Endometrial microvascular endothelial cells (primary cell): ENCODE measurements around the gene RNF114. TPM values are rescaled to one million over a fixed set of nuclear protein-coding genes. Genes with fewer than 3 reads are reported as not detected.

Source experiments
- in situ Hi-C: cut with HindIII; loops from 2 replicates; pipeline ENCODE4 v1.10.0; 2017; ENCODE audit warnings: low sequenced_read_pairs, low pct_unique_long_range_greater_than_20kb; ENCODE audit errors: inconsistent ontology term
- total RNA-seq: library from RNA; depleted of rRNA; stranded (reverse); fragments of >200 nt; gene quantifications from one replicate; pipeline ENCODE4 v1.2.3, GENCODE V29; 2015; ENCODE audit errors: inconsistent ontology term

RNF114 gene
- total RNA-seq, 1 donor from 2014 or later = 132 TPM

DNA sequence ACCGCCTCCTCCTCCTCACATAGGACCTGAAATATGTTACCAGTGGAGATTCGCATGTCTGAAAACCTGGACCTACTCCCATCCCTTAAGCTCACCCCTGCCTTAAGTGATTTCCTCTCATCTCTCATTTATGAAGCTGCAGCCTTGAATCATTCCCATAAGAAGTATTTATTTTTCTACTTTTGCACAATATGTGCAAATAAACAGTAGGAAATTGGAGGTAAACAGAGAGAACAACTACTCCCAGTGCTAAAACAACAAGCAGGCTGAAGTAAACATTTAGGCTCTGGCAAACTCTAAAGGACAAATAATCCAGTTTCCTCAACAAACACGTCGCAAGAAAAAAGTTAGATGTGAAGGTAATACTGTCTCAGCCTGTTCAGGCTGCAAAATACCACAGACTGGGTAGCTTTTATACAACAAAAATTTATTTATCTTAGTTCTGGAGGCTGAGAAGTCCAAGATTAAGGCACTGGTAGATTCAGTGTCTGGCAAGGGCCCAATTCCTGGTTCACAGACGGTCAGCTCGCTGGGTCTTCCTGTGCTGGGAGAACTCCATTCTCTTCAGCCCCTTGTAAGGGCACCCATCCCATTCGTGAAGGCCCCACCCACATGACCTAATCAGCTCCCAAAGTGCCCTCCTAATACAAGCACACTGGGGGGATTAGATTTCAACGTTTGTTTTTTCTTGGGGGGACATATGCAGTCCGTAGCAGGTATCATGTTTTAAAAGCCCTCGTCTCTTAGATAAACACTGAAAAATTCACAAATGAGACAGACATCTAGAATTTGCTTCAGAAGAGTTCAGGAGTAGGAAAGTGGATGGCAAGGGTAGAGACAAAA is 36.4 kb upstream of the RNF114 start:
- in situ Hi-C loops = no loop called here

DNA sequence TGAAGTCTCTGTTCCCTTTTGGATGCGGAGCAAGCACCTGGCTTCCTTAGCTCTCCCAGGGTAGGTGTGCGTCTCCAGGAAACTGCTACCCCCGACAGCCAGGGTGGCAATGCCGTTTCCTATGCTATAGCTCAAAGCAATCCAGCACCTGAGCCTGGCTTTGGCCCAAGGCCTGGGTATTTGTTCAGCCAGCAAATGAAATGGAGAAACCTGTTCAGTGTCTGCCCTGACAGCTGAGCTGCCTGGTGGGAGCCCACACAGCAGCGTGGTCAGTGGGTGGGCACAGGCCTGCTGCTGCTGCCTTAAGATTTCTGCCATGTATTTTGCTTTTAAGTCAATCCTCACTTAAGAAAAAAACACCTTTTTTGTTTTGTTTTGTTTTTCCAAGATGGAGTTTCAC is 34.6 kb upstream of the RNF114 start:
- in situ Hi-C loops = no loop called here

DNA sequence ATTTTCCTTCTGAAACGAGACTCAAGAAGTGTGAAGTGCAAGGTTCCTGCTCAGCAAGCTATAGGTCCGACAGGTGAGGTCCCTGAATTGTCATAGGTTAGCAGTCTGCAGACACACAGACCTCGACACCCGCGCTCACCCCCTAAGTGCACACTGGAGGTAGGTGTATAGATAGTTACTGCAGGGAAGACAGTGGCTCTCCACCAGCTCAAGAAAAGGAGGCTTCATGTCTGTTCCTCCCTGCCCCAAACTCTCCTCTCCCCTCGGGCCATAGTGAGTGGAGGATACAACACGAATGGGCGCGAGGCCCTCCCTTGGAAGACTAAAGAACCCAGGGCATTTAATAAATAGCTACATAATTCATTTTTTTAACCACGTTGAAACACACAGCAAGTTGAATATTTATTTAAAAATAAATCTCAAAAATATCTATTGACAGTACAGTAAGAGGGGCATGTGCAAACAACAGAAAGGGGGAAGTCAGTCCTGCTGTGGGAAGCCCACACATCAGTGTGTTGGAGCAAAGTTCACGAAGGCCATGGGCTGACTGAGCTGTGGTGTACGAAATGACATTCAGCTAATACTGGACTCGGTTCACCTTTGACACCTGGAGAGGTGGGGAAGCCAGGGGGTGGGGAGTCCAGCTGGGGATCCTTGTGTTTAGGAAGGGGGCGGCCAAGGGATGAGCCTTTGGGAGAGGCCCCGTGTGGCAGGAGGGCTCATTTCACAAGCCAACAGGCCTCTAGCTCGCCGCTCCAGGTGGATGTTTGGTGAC is 31.6 kb upstream of the RNF114 start:
- in situ Hi-C loops = no loop called here

DNA sequence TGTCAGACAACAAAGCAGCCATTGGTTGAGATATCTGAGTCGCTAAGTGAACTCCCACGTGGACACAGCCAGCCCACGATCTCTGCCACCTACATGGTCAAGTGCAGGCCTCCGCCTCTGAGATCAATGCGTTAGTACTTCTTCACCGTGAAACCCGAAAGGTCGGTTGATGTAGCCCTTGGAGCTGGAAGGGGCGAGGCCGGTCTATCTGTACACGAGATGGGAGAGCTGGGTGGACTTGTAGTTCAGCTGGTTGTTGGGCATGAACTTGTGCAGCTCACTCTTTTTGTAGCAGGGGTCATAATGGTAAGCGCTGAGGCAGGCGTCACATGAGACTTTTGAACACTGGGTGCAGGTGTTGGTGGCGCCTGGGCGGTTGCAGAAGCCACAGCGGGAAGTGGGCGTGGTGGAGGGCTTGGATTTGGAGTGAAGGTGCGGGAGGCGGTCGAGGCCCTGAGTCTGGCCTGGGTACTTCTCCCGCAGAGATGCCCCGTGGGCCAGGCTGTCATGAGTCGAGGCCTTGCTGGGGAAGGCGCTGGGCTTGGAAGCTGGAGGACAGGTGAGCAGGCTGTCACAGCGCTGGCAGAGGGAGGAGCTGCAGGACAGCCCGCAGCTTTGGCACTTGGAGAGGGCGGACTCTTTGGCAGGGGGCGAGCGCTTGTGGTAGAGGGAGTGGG is 30.6 kb upstream of the RNF114 start:
- in situ Hi-C loops = no loop called here

DNA sequence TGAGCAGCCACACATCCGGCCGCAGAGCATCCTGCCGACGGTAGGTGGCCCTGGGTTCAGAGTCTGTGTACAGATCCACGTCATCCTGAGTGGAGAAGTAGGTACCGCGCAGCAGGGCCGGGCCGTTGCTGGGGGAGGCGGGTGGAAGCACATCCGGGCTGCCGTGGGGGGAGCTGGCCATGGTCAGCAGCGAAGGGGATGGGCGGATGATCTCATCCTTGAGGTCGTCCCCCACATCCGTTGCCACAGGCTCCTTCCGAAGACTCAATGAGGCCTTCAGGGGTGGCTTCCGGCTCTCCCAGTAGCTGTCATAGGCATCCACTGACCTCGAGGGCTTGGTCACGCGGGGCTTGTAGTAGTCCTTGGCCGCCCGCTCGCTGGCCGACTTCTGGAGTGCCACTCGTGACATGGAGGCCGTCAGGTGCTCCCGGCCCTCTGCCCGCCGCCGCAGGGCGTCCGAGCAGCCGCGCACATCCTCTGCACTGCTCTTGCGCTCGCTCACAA is 30.0 kb upstream of the RNF114 start:
- in situ Hi-C loops = no loop called here

DNA sequence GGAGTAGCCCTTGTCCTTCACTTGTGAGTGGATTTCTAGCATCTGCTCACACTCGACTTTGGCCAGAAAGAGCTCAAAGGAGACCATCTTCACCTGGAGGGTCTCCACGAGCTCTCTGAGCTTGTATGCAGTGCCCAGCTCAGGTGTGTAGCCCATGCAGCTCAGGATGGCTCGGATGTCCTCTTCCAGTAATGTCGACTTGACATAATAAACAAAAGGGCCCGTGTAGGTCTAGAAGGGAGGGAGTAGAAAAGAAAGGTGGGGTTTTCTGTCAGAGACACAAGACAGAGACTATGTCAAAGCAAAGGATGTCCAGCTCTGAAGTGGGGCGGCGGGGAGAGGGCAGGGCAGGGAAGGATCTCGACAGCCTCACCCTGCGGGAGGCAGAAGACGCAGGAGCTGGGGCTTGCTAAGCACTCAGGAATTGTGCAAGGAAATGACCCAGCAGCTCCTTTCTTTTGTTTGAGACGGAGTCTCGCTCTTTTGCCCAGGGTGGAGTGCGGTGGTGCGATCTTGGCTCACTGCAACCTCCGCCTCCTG is 29.5 kb upstream of the RNF114 start:
- in situ Hi-C loops = no loop called here

DNA sequence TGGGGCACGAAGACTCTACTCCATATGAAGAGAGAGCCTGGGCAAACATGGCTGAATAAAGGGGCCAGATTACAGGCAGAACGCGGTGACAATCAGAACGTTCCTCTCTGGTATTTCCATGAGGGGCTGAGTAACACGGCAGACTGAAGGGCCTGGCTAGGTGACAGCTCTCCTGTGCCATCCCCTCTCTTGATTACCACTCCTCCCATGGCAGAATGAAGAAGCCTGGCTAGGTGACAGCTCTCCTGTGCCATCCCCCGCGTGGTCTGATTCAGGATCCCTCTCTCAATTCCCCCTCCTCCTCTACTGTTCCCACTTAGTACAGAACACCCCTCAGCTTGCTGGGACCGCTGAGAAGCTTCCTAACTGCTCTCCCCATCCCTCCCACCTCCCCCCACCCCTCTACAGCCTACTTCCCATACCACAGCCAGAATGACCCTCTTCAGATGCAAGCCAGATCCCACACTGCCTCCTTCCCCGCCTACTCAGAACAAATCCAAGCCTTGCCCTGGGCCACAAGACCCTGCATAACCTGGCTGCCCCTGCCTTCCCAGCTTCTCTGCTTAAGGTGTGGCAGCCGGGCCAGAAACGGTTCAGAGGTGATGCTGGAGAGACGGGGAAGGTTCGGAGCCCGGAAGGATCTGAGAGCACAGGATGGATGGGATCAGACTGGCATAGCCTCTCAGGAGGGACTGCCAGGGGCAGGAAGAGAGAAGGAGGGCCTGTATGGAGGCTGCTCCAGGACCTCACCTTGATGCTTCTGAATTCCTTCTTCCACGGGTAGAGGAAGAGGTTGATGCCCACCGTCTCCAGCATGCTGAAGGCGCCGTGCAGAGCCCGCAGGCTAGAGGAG is 28.6 kb upstream of the RNF114 start:
- in situ Hi-C loops = no loop called here

DNA sequence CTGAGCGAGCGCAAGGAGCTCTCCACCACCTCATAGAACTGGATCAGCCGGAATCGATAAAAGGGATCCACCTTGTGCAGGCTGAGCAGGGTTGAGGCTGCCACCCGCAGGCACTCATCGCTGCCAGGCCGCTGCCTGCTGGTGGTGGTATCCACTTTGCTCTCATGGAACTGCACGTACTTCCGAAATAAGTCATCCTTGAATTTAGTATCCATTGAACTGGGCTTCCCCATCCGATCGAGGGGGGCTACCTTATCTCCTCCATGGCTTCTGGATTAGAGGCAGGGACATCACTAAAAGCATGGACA is 28.0 kb upstream of the RNF114 start:
- in situ Hi-C loops = no loop called here

DNA sequence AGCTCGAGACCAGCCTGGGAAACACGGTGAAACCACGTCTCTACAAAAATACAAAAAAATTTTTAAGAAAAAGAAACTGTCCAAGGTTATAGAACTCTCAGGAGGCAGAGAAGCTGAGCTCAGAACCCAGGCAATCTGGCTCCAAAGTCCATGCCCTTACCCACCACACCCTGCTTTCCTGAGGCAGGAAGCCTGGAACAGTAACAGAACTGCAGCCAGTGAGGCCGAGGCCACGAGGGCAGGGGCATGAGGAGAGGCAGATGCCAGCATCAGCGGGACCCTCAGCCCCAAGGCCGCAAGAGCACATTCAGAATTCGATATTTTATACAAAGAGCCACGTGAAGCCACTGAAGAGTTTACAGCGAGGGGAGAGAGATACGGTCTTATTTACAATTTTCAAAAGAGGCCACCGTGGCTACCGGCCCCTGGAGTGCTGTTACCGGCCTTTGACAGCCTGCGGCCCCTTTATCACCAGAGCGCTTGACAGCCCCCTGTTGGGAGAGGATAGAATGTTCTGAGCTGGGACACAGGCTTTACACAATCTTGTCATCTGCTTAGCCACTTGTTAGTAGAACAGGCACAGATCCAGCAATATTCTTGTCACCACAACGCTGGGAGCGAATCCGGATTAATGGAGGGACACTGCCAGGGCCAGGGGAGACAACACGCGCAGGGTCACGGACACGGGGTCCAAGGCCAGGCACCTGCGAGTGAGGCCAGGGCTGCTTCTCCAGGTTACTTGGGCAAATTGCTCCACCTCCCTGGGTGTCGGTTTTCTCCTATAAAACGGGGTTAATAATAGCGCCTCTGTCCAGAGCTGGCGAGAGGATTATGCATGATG is 26.5 kb upstream of the RNF114 start:
- in situ Hi-C loops = no loop called here

DNA sequence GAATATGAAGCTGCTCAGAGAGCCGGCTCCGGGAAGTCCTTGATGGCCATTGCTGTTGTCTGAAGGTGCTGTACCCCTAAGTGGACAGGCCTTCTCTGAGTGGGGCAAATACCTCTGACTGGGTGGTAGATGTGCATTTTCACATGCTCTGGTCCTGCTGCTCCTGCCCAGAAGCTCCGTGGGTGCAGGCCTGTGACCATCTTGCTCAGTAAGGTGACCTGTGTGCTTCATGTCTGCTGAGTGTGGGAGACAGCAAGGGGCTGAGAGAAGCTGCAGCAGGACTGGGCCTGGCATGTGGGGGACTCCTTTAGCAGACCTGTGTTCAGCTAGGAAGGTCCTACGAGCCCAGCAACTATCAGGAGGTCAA is 25.9 kb upstream of the RNF114 start:
- in situ Hi-C loops = no loop called here

DNA sequence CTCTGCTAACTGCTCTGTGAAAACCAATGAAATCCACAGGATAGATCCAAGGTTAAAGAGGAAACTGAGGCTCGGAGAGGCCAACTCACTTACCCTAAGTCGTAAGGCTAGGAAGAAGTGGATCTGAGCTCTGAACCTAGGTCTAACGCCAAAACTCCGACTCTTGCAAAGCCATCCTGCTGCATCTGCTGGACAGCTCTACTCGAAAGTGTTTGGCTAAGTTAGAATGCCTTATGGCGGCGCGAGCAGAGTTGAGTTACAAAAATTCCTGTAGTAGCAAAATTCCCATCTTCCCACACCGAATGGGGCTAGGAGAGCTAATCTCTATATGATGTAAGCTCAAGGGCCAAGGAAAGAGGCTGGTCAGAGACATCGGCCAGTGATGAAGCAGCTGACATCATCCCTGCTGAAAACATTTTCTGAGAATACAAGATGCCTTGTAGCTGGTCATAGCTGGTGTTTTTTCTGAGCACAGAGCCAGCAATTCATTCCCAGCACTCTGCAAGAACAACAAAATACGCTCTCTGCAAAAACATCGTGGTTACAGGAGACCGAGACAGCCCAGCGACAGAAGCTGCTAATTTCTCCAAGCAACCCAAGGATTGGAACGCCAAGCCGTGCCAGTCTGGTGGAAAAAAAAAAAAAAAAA is 22.7 kb upstream of the RNF114 start:
- in situ Hi-C loops = no loop called here

DNA sequence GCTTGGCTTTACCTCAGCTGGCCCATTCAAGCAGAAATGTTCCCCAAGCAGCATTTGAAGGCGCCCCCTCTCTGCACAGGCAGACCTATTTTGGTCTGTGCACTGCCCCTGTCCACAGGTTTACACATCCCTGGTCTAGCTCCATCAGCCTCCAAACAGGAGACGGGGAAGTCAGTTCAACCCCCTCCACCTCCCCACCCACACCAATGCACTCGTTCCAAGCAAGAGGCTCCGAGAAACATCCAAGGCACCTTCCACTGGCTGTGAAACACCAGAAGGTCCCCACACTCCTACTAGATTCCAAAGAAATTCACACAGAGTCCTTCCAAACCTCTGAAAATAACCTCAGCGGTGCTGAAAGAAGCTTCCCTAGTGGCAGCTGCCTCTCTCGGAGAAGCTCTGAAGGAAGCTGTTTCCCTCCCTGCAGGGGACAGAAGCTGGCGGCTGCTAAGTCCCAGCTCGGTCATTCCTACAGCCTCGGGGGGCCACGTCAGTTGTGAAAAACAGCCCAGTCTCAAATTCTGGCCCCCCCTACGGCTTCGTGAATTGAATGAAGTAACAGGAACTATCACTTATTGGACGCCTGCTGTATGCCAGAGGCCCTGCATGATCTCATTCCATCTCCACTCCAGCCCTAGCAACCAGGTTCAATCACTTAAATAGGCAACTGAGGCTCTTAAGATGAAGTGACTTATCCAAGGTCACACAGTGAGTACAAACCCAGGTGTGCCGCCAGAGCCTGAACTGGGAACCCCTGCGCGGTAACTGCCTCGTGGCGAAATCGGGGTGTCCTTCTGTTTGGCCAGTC is 21.7 kb upstream of the RNF114 start:
- in situ Hi-C loops = no loop called here

DNA sequence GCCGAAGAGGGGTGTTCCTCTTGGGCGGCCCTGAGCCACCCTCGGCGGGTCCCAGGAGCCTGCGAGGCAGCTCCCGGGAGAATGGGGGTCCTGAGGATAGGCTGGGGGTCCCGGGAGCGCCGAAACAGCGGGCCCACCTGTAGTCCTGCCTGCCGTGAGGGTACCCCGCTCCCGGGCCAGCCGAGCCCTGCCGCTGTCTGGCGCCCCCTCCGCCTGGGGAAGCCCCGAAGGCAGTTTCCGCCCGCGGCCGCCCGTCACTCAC is 21.1 kb upstream of the RNF114 start:
- in situ Hi-C loops = no loop called here

DNA sequence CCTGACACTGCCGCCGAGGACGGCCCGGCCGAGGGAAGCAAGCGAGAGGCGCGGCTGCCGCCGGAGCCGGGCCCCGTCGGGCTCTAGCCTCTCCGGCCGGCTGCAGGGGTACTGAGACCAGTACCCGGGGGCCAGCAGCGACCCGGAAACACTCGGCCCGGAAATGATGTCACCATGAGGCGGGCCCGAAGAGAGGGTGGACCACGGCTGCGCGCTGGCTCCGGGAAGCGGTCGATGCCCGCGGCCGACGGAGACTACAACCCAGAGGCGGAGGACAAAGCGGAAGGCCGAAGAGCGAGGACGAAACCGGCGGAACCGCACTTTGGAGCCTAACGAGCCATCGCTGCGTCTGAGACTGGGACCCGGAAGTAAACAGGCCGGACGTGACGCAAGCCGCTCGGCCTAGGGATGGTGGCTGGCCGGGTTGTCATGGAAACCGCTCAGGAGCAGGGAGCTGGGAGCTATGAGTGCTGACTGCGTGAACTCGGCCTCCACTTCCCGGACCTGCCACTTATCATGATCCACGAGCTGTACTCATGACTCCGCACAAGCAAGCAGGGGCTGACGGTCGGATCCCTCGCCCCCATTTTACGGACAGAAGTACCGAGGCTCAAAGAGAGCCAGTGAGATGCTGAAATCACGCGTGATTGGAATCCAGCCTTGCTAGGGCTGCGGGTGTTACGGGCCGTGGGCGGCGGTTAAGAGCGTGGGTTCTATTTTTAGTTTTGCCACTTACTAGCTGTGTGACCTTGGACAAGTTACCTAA is 20.6 kb upstream of the RNF114 start, which contains the start of gene SPATA2:
TSS of gene SPATA2 (minus strand) at position 150 of the 766 bp plus-strand sequence. CDS start 7,039 bp downstream, outside the sequence.
- in situ Hi-C loops = no loop called here

DNA sequence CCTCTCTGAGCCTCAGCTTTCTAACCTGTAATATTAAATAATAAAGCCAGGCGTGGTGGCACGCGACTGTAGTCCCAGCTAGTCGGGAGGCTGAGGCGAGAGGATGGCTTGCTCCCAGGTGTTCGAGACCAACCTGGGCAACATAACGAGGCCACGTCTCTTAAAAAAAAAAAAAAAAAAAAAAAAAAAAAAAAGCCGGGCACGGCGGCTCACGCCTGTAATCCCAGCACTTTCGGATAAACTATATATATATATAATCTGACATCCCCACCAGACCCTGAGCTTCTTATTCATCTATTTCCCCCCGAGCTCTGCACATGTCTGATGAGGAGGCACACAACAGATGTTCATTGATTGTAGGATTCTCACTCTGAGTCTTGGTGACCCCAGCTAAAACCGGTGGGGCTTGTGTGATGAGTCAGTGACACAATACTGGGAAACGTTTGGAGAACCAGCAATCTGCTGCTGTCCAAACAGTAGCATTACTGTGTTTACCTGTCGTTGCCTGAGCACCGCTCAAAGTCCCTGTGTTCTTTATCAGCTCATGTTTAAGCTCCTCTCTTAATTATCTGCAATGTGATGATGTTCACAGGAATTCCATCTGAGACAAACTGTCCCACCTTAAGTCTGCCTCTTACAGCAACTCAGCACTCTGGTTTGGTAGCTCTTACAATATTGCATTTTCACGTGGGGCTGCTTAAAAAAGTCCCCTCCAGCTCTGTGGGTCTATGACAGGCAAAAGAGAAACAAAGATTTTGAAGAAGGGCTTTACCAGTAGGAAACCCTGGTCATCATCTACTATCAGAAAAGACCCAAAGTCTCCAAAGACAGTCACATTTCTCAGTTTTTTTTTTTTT is 19.8 kb upstream of the RNF114 start:
- in situ Hi-C loops = no loop called here
